Adipocyte (in vitro differentiated cells): Measurements from ENCODE around the gene MED9.

Source experiments
- DNase-seq: peaks from one replicate; pipeline ENCODE4 v3.0.0-alpha.2; 2015; ENCODE audit warnings: low read depth
- H3K27me3 ChIP-seq: replicated peaks from 2 replicates; pipeline ENCODE4 v1.7.0; 2013; ENCODE audit warnings: mild to moderate bottlenecking, low read length, moderate library complexity; ENCODE audit not compliant: control insufficient read depth, insufficient read depth
- H3K36me3 ChIP-seq: 2 replicates; pipeline ENCODE4 v1.7.0; 2013; ENCODE audit warnings: low read length, mild to moderate bottlenecking, moderate library complexity; ENCODE audit not compliant: control insufficient read depth, insufficient read depth, severe bottlenecking
- H3K4me1 ChIP-seq: 2 replicates; pipeline ENCODE4 v1.7.0; 2013; ENCODE audit warnings: mild to moderate bottlenecking, low read length, moderate library complexity; ENCODE audit not compliant: control insufficient read depth, insufficient read depth
- H3K4me3 ChIP-seq: 2 replicates; pipeline ENCODE4 v1.7.0; 2013; ENCODE audit warnings: mild to moderate bottlenecking, low read length, moderate library complexity
- H3K9ac ChIP-seq: 2 replicates; pipeline ENCODE4 v1.7.0; 2013; ENCODE audit warnings: mild to moderate bottlenecking, low read length, moderate library complexity
- H3K9me3 ChIP-seq: 2 replicates; pipeline ENCODE4 v1.7.0; 2013; ENCODE audit warnings: mild to moderate bottlenecking, low read length, moderate library complexity; ENCODE audit not compliant: control insufficient read depth

The MED9 gene

GRCh38 chr17:17497845-17498520, 21.2 kb downstream of the MED9 start:
- peaks cover 4% of the 10 kb centered on the region for H3K27me3 ChIP-seq

GRCh38 chr17:17498606-17499301, 22.0 kb downstream of the MED9 start:
- Histone ChIP-seq H3K4me3 (no peak overlapping the region), H3K9ac (no peak overlapping the region), H3K4me1 (peaks cover 11% of the 10 kb centered on the region), H3K36me3 (peaks cover 4% of the 10 kb centered on the region), H3K27me3 (peaks cover 4% of the 10 kb centered on the region), H3K9me3 (no peaks in the 10 kb centered on the region)
- DNase-seq, result no peak

More at GRCh38 chr17:17497845-17498520, 21.2 kb downstream of the MED9 start:
- H3K36me3 ChIP-seq, result peaks cover 4% of the 10 kb centered on the region
- no peak overlapping the region for H3K9ac ChIP-seq
- H3K4me1 ChIP-seq, result peaks cover 18% of the 10 kb centered on the region
- H3K4me3 ChIP-seq, result no peak overlapping the region
- no peak for DNase-seq
- no peaks in the 10 kb centered on the region for H3K9me3 ChIP-seq

- Histone ChIP-seq H3K9ac (no peak overlapping the region), H3K4me1 (peaks cover 7% of the 10 kb centered on the region), H3K27me3 (peaks cover 4% of the 10 kb centered on the region), H3K4me3 (no peak overlapping the region), H3K9me3 (no peaks in the 10 kb centered on the region), H3K36me3 (peaks cover under 1% of the 10 kb centered on the region)
- DNase-seq, result no peak
Measured at GRCh38 chr17:17499402-17500145, 22.8 kb downstream of the MED9 start.

- Histone ChIP-seq H3K36me3 (peaks cover 3% of the 10 kb centered on the region), H3K9ac (no peak overlapping the region), H3K4me3 (no peak overlapping the region), H3K4me1 (peaks cover 7% of the 10 kb centered on the region), H3K9me3 (no peaks in the 10 kb centered on the region), H3K27me3 (peaks cover 4% of the 10 kb centered on the region)
- DNase-seq, result no peak
Measured at GRCh38 chr17:17500999-17501605, 24.3 kb downstream of the MED9 start.

DNA sequence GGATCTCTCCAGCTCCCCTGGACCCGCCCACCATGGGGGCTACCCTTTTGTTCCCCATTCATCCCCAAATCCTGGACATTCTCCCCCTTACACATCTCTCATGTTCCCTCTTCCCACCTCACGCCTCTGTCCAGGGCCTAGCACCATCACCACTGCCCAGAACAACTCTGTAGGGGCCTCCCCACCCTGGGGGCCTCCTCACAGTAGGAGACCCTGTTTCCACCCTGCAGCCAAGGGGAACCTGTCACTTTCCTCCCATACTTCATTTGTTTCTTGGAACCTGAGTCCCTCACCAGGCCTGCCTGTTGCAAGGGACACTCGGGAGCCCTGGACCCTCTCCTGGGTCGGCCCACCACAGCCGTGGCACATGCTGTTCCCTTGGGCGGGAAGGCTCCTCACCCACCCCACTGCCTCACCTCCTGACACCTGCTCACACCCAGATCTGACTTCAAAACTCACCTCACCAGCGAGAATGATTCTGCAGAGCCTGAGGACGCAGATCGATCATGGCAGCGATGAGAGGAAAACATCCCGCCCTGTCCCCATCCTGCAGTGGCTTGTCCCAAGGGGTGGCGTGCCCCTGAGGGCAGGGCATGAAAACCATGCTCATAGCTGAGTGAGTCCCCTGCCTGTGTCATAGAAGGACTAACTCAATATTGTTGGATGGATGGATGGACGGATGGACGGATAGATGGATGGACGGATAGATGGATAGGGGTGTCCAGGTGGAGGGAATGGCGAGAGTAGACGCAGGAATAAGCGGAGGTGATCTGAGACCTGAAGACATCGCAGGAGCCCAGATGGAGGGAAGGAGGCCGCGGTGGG, 26.2 kb downstream of the MED9 start:
- Histone ChIP-seq H3K27me3 (peaks cover 4% of the 10 kb centered on the region), H3K4me1 (no peaks in the 10 kb centered on the region), H3K9me3 (no peaks in the 10 kb centered on the region), H3K9ac (no peak overlapping the region), H3K36me3 (peaks cover 11% of the 10 kb centered on the region), H3K4me3 (no peak overlapping the region)
- no peak for DNase-seq

- no peak for DNase-seq
- no peaks in the 10 kb centered on the region for H3K9me3 ChIP-seq
- H3K4me3 ChIP-seq, result no peak overlapping the region
- H3K36me3 ChIP-seq, result peaks cover 18% of the 10 kb centered on the region
- peaks cover 4% of the 10 kb centered on the region for H3K27me3 ChIP-seq
- no peak overlapping the region for H3K9ac ChIP-seq
- no peaks in the 10 kb centered on the region for H3K4me1 ChIP-seq
Measured at GRCh38 chr17:17503566-17504130, 26.8 kb downstream of the MED9 start.

DNA sequence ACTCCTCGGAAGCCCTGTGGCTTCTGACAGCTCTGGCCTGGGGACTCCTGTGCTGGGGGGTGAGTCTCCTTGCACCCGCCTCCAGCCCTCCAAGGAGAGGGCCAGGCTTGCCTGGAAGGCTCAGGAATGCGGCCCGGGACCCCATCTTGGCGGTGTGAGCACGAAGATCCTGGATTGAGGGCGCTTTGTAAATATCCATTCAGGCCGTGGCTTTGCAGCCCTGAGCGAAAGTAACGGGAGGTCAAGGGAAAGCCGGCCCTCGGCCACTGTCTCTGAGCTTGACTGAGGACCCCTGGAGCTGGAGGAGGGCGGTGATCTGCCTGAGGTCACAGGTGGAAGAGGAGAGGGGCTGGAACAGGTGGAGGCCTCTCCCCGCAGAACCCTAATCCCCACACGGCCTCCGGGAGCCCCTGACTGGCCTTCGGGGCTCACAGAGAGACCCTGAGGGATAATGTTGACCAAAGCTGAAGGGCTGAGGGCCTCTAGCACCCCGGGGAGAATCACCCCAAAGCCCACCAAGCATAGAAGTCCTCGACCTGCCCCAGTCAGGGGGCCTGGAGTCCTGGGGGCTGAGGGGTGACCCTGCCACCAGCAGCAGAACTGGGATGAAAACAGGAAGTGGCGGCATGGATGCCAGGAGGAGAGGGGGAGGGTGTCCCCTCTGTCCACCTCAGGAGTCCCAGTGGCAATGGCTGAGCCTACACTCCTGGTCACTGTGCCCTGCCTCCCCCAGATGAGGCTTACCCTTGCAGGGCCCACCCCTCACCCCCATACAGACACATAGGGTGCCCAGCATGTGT, 27.7 kb downstream of the MED9 start:
- Histone ChIP-seq H3K4me1 (no peaks in the 10 kb centered on the region), H3K27me3 (peaks cover 4% of the 10 kb centered on the region), H3K4me3 (no peak overlapping the region), H3K9me3 (no peaks in the 10 kb centered on the region), H3K36me3 (peaks cover 26% of the 10 kb centered on the region), H3K9ac (no peak overlapping the region)
- DNase-seq, result no peak

DNA sequence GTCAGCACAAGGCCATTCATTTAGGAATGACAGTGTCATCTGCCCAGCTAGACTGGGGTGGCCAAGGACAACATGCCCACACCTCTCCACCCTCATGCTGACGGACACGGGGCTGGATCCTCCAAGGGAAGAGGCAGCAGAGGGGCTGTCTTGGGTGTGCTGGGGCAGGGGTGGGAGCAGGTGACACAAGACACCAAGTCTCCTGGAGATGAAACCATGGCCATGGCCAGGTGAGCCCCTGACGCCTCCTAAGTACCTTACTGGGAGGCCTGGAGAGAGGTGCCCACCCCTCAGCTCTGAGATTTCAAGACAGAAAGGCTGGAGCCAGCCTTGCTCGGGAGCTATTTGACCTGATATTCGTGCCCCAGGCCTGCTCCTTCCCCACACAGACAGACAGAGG, 28.4 kb downstream of the MED9 start:
- Histone ChIP-seq H3K9me3 (no peaks in the 10 kb centered on the region), H3K9ac (no peak overlapping the region), H3K27me3 (no peaks in the 10 kb centered on the region), H3K36me3 (peaks cover 26% of the 10 kb centered on the region), H3K4me1 (no peaks in the 10 kb centered on the region), H3K4me3 (no peak overlapping the region)
- no peak for DNase-seq

DNA sequence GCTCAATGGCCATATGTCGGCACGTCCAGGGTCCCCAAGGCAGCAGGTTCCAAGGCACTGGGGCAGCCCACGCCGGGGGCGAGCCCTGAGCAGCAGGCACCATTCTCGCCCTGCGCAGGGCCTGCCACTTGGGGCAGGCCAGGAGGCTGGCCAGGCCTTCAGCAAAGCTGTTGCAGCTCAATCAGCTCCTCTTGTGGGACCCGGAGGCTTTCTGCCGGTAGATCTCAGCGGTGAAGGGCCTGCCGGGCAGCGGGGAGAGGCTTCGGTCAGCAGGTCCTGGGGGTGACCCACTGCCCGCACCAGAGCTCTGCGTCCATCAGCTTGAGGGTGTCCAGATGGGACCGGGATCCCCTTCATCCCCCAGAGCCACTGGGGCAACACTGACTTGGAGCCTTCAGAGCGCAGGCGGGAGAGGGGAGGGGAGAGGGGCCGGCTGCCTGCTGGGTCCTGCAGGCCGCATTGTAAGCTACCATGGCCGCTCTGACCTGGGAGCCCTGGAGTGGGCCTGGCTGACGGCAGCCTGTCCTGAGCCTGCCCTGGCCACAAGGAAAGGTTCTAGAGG, 28.9 kb downstream of the MED9 start:
- Histone ChIP-seq H3K36me3 (peaks cover 26% of the 10 kb centered on the region), H3K27me3 (no peaks in the 10 kb centered on the region)
- DNase-seq, result no peak

More for the DNA sequence above, 28.9 kb downstream of the MED9 start:
- Histone ChIP-seq H3K4me1 (no peaks in the 10 kb centered on the region), H3K9ac (no peak overlapping the region), H3K4me3 (no peak overlapping the region), H3K9me3 (no peaks in the 10 kb centered on the region)
